Measurements from ENCODE around the gene EGFL8.
"Not testable (repeated sequence)": the region's sequence is repeated elsewhere in the genome, so short reads cannot be mapped to it uniquely, and the experiment has no call there.

The EGFL8 gene

GRCh38 chr6:32164295-32164694, at the start of gene EGFL8:
EGFL8 (plus strand) TSS chr6:32164595; CDS start chr6:32166166, 1,571 bp downstream.
- no peak for DNase-seq (ENCODE audit: low read depth, low spot score)

GRCh38 chr6:32114796-32115195, 49.6 kb upstream of the EGFL8 start:
- no peak for DNase-seq (ENCODE audit: low read depth, low spot score)

GRCh38 chr6:32115623-32116022, 48.8 kb upstream of the EGFL8 start:
- no peak for DNase-seq (ENCODE audit: low read depth, low spot score)

- no peak for DNase-seq (ENCODE audit: low read depth, low spot score)
Observed at GRCh38 chr6:32116674-32117073, 47.7 kb upstream of the EGFL8 start.

GRCh38 chr6:32117461-32117860, 46.9 kb upstream of the EGFL8 start:
- no peak for DNase-seq (ENCODE audit: low read depth, low spot score)

GRCh38 chr6:32118782-32119628, 45.4 kb upstream of the EGFL8 start:
- DNase-seq (ENCODE audit: low read depth, low spot score): peak; percentile 42

- no peak for DNase-seq (ENCODE audit: low read depth, low spot score)
Observed at GRCh38 chr6:32120573-32121059, 43.8 kb upstream of the EGFL8 start.

GRCh38 chr6:32123681-32124080, 40.7 kb upstream of the EGFL8 start:
- DNase-seq (ENCODE audit: low read depth, low spot score): no peak

GRCh38 chr6:32126880-32127279, 37.5 kb upstream of the EGFL8 start:
- no peak for DNase-seq (ENCODE audit: low read depth, low spot score)

- DNase-seq (ENCODE audit: low read depth, low spot score): no peak
Observed at GRCh38 chr6:32127409-32127716, 37.0 kb upstream of the EGFL8 start.

GRCh38 chr6:32127717-32128592, 36.4 kb upstream of the EGFL8 start, which contains the start of gene ATF6B:
ATF6B (minus strand) TSS chr6:32128246; CDS start chr6:32128207, 39 bp downstream.
- DNase-seq (ENCODE audit: low read depth, low spot score): peak; percentile 96

GRCh38 chr6:32128751-32129296, 35.6 kb upstream of the EGFL8 start:
- no peak for DNase-seq (ENCODE audit: low read depth, low spot score)

- no peak for DNase-seq (ENCODE audit: low read depth, low spot score)
Observed at GRCh38 chr6:32129297-32130088, 34.9 kb upstream of the EGFL8 start.

- DNase-seq (ENCODE audit: low read depth, low spot score): no peak
Observed at GRCh38 chr6:32131439-32131948, 32.9 kb upstream of the EGFL8 start.

GRCh38 chr6:32132110-32132509, 32.3 kb upstream of the EGFL8 start:
- DNase-seq (ENCODE audit: low read depth, low spot score): no peak

GRCh38 chr6:32133786-32134185, 30.6 kb upstream of the EGFL8 start:
- DNase-seq (ENCODE audit: low read depth, low spot score): no peak

- no peak for DNase-seq (ENCODE audit: low read depth, low spot score)
Observed at GRCh38 chr6:32137454-32137853, 26.9 kb upstream of the EGFL8 start.

- no peak for DNase-seq (ENCODE audit: low read depth, low spot score)
Observed at GRCh38 chr6:32139590-32139989, 24.8 kb upstream of the EGFL8 start.

- no peak for DNase-seq (ENCODE audit: low read depth, low spot score)
Observed at GRCh38 chr6:32140420-32141046, 23.9 kb upstream of the EGFL8 start.

GRCh38 chr6:32144238-32144637, 20.2 kb upstream of the EGFL8 start:
- not testable (repeated sequence) for DNase-seq (ENCODE audit: low read depth, low spot score)

- no peak for DNase-seq (ENCODE audit: low read depth, low spot score)
Observed at GRCh38 chr6:32146287-32146686, 18.1 kb upstream of the EGFL8 start.

All from brain pericyte (primary cell).